ENCODE results near the gene MS4A4E. TPM values are rescaled to one million over a fixed set of nuclear protein-coding genes. Genes with fewer than 3 reads are reported as not detected.
"Not testable (repeated sequence)": the region's sequence is repeated elsewhere in the genome, so short reads cannot be mapped to it uniquely, and the experiment has no call there.

Gene MS4A4E
- total RNA-seq: 0.24 TPM
- 1.9 TPM for polyA plus RNA-seq
- long read RNA-seq, donor 1: 0 reads
- long read RNA-seq, donor 2: 0 reads
- long read RNA-seq, donor 3, partial matches to known transcripts: 10 of 17 reads
- long read RNA-seq, donor 3, other reads (novel, unspliced or antisense): 7 of 17 reads
- long read RNA-seq, donor 4, partial matches to known transcripts: 9 of 9 reads
- long read RNA-seq, donor 4, other reads (novel, unspliced or antisense): 0 of 9 reads
- long read RNA-seq, donor 5: 0 reads
- long read RNA-seq, donor 6: 0 reads
- long read RNA-seq, donor 7: 0 reads
- long read RNA-seq, donor 8: 0 reads
- long read RNA-seq, donor 9: 0 reads
- long read RNA-seq, donor 10: 0 reads

- no peak for DNase-seq (ENCODE audit: low read depth in 6 of 9, low spot score in 9 of 9)
- no peaks in the 10 kb centered on the region for H3K27me3 ChIP-seq (ENCODE audit: control insufficient read depth in 2 of 2, insufficient read depth in 1 of 2, low read length in 1 of 2)
- H3K36me3 ChIP-seq (ENCODE audit: control insufficient read depth in 2 of 2, insufficient read depth in 2 of 2, low read length in 1 of 2): no peaks in the 10 kb centered on the region
- no peaks in the 10 kb centered on the region for H3K9me3 ChIP-seq (ENCODE audit: control insufficient read depth in 2 of 2, insufficient read depth in 1 of 2, low read length in 1 of 2)
- no peaks in the 10 kb centered on the region for H3K4me1 ChIP-seq (ENCODE audit: control insufficient read depth in 2 of 2, insufficient read depth in 2 of 2, low read length in 2 of 2)
- WGBS: 46% methylated on average over 5 of the region's 5 CpGs
- H3K4me3 ChIP-seq (ENCODE audit: low read length in 2 of 2): no peak within 1 kb of the TSS
- no peak within 1 kb of the TSS for H3K27ac ChIP-seq (ENCODE audit: low read depth in 1 of 2, low read length in 1 of 2)
Observed at GRCh38 chr11:60242740-60243239, at the start of gene MS4A4E. MS4A4E (minus strand) TSS chr11:60243137; CDS start chr11:60230055, 13,082 bp downstream.

DNA sequence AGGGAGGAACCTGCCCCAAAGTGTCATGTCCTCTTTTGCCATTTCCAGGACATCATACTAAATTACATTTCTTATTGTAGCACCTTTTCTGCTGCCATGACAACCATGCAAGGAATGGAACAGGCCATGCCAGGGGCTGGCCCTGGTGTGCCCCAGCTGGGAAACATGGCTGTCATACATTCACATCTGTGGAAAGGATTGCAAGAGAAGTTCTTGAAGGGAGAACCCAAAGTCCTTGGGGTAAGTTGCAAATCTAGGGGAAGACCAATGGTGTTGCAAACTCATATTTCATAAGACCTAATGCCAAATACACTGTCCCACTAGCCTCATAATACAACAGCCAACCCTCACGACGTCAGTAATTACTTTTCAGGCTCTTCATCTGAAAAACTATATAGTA is 49.2 kb upstream of the MS4A4E start:
- 99% methylated on average over 2 of the region's 2 CpGs for WGBS

GRCh38 chr11:60288531-60288930 is 45.6 kb upstream of the MS4A4E start:
- no peak for DNase-seq (ENCODE audit: low read depth in 6 of 9, low spot score in 9 of 9)
- Histone ChIP-seq H3K4me1 (ENCODE audit: control insufficient read depth in 2 of 2, insufficient read depth in 2 of 2, low read length in 2 of 2) (no peaks in the 10 kb centered on the region), H3K27ac (ENCODE audit: low read depth in 1 of 2, low read length in 1 of 2) (no peak overlapping the region), H3K9me3 (ENCODE audit: control insufficient read depth in 2 of 2, insufficient read depth in 1 of 2, low read length in 1 of 2) (no peaks in the 10 kb centered on the region), H3K4me3 (ENCODE audit: low read length in 2 of 2) (no peak overlapping the region), H3K27me3 (ENCODE audit: control insufficient read depth in 2 of 2, insufficient read depth in 1 of 2, low read length in 1 of 2) (no peaks in the 10 kb centered on the region), H3K36me3 (ENCODE audit: control insufficient read depth in 2 of 2, insufficient read depth in 2 of 2, low read length in 1 of 2) (no peaks in the 10 kb centered on the region)
- WGBS: 96% methylated on average over 1 of the region's 1 CpG

More for the DNA sequence above, 49.2 kb upstream of the MS4A4E start:
- H3K27me3 ChIP-seq (ENCODE audit: control insufficient read depth in 2 of 2, insufficient read depth in 1 of 2, low read length in 1 of 2): no peaks in the 10 kb centered on the region
- no peak for DNase-seq (ENCODE audit: low read depth in 6 of 9, low spot score in 9 of 9)
- no peaks in the 10 kb centered on the region for H3K36me3 ChIP-seq (ENCODE audit: control insufficient read depth in 2 of 2, insufficient read depth in 2 of 2, low read length in 1 of 2)
- no peaks in the 10 kb centered on the region for H3K4me1 ChIP-seq (ENCODE audit: control insufficient read depth in 2 of 2, insufficient read depth in 2 of 2, low read length in 2 of 2)
- no peak overlapping the region for H3K27ac ChIP-seq (ENCODE audit: low read depth in 1 of 2, low read length in 1 of 2)
- H3K4me3 ChIP-seq (ENCODE audit: low read length in 2 of 2): no peak overlapping the region
- no peaks in the 10 kb centered on the region for H3K9me3 ChIP-seq (ENCODE audit: control insufficient read depth in 2 of 2, insufficient read depth in 1 of 2, low read length in 1 of 2)

DNA sequence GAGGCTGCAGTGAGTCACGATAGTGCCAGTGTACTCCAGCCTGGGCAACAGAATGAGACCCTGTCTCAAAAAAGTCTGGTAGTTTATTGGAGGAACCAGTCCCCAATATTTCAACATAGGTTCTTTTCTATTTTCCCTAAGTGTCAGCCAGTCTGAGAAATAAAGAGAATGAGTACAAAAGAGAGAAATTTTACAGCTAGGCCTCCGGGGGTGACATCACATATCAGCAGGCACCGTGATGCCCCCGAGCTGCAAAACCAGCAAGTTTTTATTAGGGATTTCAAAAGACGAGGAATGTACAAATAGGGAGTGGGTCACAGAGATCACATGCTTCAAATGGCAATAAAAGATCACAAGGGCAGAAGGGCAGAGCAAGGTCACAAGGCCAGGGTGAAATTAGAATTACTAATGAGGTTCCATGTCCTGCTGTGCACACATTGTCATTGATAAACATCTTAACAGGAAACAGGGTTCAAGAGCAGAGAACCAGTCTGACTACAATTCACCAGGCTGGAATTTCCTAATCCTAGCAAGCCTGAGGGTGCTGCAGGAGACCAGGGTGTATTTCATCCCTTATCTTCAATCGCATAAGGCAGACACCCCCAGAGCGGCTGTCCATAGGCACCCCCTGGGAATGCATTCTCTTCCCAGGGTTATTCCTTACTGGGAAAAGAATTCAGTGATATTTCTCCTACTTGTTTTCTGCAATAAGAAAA is 42.6 kb upstream of the MS4A4E start:
- WGBS: 94% methylated on average over 7 of the region's 7 CpGs
- DNase-seq (ENCODE audit: low read depth in 6 of 9, low spot score in 9 of 9); H3K27me3 ChIP-seq (ENCODE audit: control insufficient read depth in 2 of 2, insufficient read depth in 1 of 2, low read length in 1 of 2); H3K4me3 ChIP-seq (ENCODE audit: low read length in 2 of 2); H3K4me1 ChIP-seq (ENCODE audit: control insufficient read depth in 2 of 2, insufficient read depth in 2 of 2, low read length in 2 of 2); H3K9me3 ChIP-seq (ENCODE audit: control insufficient read depth in 2 of 2, insufficient read depth in 1 of 2, low read length in 1 of 2); H3K27ac ChIP-seq (ENCODE audit: low read depth in 1 of 2, low read length in 1 of 2); H3K36me3 ChIP-seq (ENCODE audit: control insufficient read depth in 2 of 2, insufficient read depth in 2 of 2, low read length in 1 of 2): not testable (repeated sequence)

GRCh38 chr11:60282286-60282685 is 39.3 kb upstream of the MS4A4E start:
- no peaks in the 10 kb centered on the region for H3K9me3 ChIP-seq (ENCODE audit: control insufficient read depth in 2 of 2, insufficient read depth in 1 of 2, low read length in 1 of 2)
- H3K27me3 ChIP-seq (ENCODE audit: control insufficient read depth in 2 of 2, insufficient read depth in 1 of 2, low read length in 1 of 2): no peaks in the 10 kb centered on the region
- no peak overlapping the region for H3K27ac ChIP-seq (ENCODE audit: low read depth in 1 of 2, low read length in 1 of 2)
- H3K4me1 ChIP-seq (ENCODE audit: control insufficient read depth in 2 of 2, insufficient read depth in 2 of 2, low read length in 2 of 2): no peaks in the 10 kb centered on the region
- 95% methylated on average over 2 of the region's 2 CpGs for WGBS
- DNase-seq (ENCODE audit: low read depth in 6 of 9, low spot score in 9 of 9): no peak
- H3K36me3 ChIP-seq (ENCODE audit: control insufficient read depth in 2 of 2, insufficient read depth in 2 of 2, low read length in 1 of 2): no peaks in the 10 kb centered on the region
- no peak overlapping the region for H3K4me3 ChIP-seq (ENCODE audit: low read length in 2 of 2)

- H3K9me3 ChIP-seq (ENCODE audit: control insufficient read depth in 2 of 2, insufficient read depth in 1 of 2, low read length in 1 of 2): no peaks in the 10 kb centered on the region
- H3K27me3 ChIP-seq (ENCODE audit: control insufficient read depth in 2 of 2, insufficient read depth in 1 of 2, low read length in 1 of 2): no peaks in the 10 kb centered on the region
- no peaks in the 10 kb centered on the region for H3K4me1 ChIP-seq (ENCODE audit: control insufficient read depth in 2 of 2, insufficient read depth in 2 of 2, low read length in 2 of 2)
- no peak overlapping the region for H3K27ac ChIP-seq (ENCODE audit: low read depth in 1 of 2, low read length in 1 of 2)
- DNase-seq (ENCODE audit: low read depth in 6 of 9, low spot score in 9 of 9): no peak
- 75% methylated on average over 2 of the region's 2 CpGs for WGBS
- H3K36me3 ChIP-seq (ENCODE audit: control insufficient read depth in 2 of 2, insufficient read depth in 2 of 2, low read length in 1 of 2): no peaks in the 10 kb centered on the region
- no peak overlapping the region for H3K4me3 ChIP-seq (ENCODE audit: low read length in 2 of 2)
Observed at GRCh38 chr11:60281485-60281884, 38.5 kb upstream of the MS4A4E start.

DNA sequence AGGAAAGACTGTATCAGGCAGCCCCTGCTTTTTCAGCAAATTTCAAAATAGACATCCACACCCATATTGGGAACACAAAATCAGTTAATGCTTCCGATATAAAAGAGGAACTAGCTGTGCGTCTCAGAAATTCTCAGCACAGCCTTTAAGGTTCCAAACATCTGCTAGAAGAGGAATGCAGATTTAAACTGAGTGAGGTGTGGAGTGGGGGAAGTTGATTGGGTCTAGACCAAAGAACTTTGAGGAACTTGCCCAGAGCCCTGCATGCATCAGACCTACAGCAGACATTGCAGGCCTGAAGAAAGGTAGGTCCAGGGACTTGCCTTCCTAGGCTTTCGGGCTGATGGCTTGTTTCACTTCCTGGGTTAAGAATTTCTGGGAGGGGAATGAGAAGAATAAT is 37.5 kb upstream of the MS4A4E start, which contains the start of gene MS4A4A:
Gene MS4A4A (plus strand): TSS at position 255 of the 400 bp plus-strand sequence. CDS start 10 bp downstream, at position 265.
- no peak within 1 kb of the TSS for H3K27ac ChIP-seq (ENCODE audit: low read depth in 1 of 2, low read length in 1 of 2)
- 26% methylated on average over 3 of the region's 3 CpGs for WGBS
- H3K9me3 ChIP-seq (ENCODE audit: control insufficient read depth in 2 of 2, insufficient read depth in 1 of 2, low read length in 1 of 2): no peaks in the 10 kb centered on the region
- H3K36me3 ChIP-seq (ENCODE audit: control insufficient read depth in 2 of 2, insufficient read depth in 2 of 2, low read length in 1 of 2): no peaks in the 10 kb centered on the region
- no peaks in the 10 kb centered on the region for H3K4me1 ChIP-seq (ENCODE audit: control insufficient read depth in 2 of 2, insufficient read depth in 2 of 2, low read length in 2 of 2)
- DNase-seq (ENCODE audit: low read depth in 6 of 9, low spot score in 9 of 9): peak in 1 of 9 donors; percentile 19
- no peaks in the 10 kb centered on the region for H3K27me3 ChIP-seq (ENCODE audit: control insufficient read depth in 2 of 2, insufficient read depth in 1 of 2, low read length in 1 of 2)
- H3K4me3 ChIP-seq (ENCODE audit: low read length in 2 of 2): no peak within 1 kb of the TSS

DNA sequence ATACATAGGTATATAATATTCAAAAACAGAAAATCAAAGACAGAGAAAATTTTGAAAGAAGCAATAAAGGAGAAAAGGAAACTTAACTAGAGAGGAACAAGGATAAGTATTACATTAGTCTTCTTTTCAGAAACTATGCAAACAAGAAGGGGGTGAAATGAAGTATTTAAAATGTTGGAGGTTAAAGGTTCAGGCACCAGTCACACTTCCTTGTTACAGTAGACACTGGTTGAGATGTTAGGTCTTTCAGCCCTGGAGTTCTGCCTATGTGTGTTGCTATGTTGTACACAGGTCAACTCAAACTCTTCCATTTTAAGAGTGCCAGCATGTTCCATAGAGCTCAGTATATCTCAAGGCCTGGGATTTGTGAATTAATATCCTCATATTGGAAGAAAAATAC is 31.5 kb upstream of the MS4A4E start:
- H3K4me3 ChIP-seq (ENCODE audit: low read length in 2 of 2): no peak overlapping the region
- no peak for DNase-seq (ENCODE audit: low read depth in 6 of 9, low spot score in 9 of 9)
- H3K9me3 ChIP-seq (ENCODE audit: control insufficient read depth in 2 of 2, insufficient read depth in 1 of 2, low read length in 1 of 2): no peaks in the 10 kb centered on the region
- H3K27me3 ChIP-seq (ENCODE audit: control insufficient read depth in 2 of 2, insufficient read depth in 1 of 2, low read length in 1 of 2): no peaks in the 10 kb centered on the region
- H3K27ac ChIP-seq (ENCODE audit: low read depth in 1 of 2, low read length in 1 of 2): no peak overlapping the region
- H3K4me1 ChIP-seq (ENCODE audit: control insufficient read depth in 2 of 2, insufficient read depth in 2 of 2, low read length in 2 of 2): no peaks in the 10 kb centered on the region
- no peaks in the 10 kb centered on the region for H3K36me3 ChIP-seq (ENCODE audit: control insufficient read depth in 2 of 2, insufficient read depth in 2 of 2, low read length in 1 of 2)
